Mesendoderm (in vitro differentiated cells): ENCODE data around the gene ALPG.

Experiments used
- DNase-seq: peaks from one replicate; pipeline ENCODE4 v3.0.0; 2013
- H2AK5ac ChIP-seq: 2 replicates; pipeline ENCODE4 v1.6.1; 2013; ENCODE audit warnings: low read length, inconsistent platforms
- H2BK120ac ChIP-seq: 2 replicates; pipeline ENCODE4 v1.6.1; 2013; ENCODE audit warnings: low read depth, mild to moderate bottlenecking, low read length, moderate library complexity, mixed read lengths
- H2BK15ac ChIP-seq: replicated peaks from 2 replicates; pipeline ENCODE4 v1.6.1; 2013; ENCODE audit warnings: low read depth, mild to moderate bottlenecking, moderate library complexity
- H2BK5ac ChIP-seq: 2 replicates; pipeline ENCODE4 v1.6.1; 2013; ENCODE audit warnings: low read length, inconsistent platforms
- H3K18ac ChIP-seq: 2 replicates; pipeline ENCODE4 v1.6.1; 2013; ENCODE audit warnings: mild to moderate bottlenecking, low read length, mixed read lengths
- H3K23ac ChIP-seq: one replicate; pipeline ENCODE4 v1.6.1; 2013; ENCODE audit warnings: low read length
- H3K27ac ChIP-seq: 2 replicates; pipeline ENCODE4 v1.5.1; 2013; ENCODE audit warnings: low read depth, mild to moderate bottlenecking, inconsistent platforms, low read length, moderate library complexity
- H3K27me3 ChIP-seq: 2 replicates; pipeline ENCODE4 v1.6.1; 2013; ENCODE audit warnings: low read length, control low read depth, mild to moderate bottlenecking, inconsistent platforms; ENCODE audit not compliant: insufficient read depth, poor library complexity
- H3K36me3 ChIP-seq: 2 replicates; pipeline ENCODE4 v1.6.1; 2013; ENCODE audit warnings: low read length, inconsistent platforms; ENCODE audit not compliant: control insufficient read depth, insufficient read depth
- H3K4ac ChIP-seq: one replicate; pipeline ENCODE4 v1.6.1; 2013; ENCODE audit warnings: low read depth, mild to moderate bottlenecking, low read length, moderate library complexity
- H3K4me1 ChIP-seq: 2 replicates; pipeline ENCODE4 v1.6.1; 2013; ENCODE audit warnings: low read depth, low read length, inconsistent platforms; ENCODE audit not compliant: control insufficient read depth
- H3K4me2 ChIP-seq: 2 replicates; pipeline ENCODE4 v1.6.1; 2013; ENCODE audit warnings: low read length
- H3K4me3 ChIP-seq: 2 replicates; pipeline ENCODE4 v1.5.1; 2013; ENCODE audit warnings: mild to moderate bottlenecking, low read length
- H3K56ac ChIP-seq: one replicate; pipeline ENCODE4 v1.6.1; 2013; ENCODE audit warnings: low read length
- H3K79me1 ChIP-seq: 2 replicates; pipeline ENCODE4 v1.6.1; 2013; ENCODE audit warnings: low read length, inconsistent platforms
- H3K79me2 ChIP-seq: 2 replicates; pipeline ENCODE4 v1.6.1; 2013; ENCODE audit warnings: mild to moderate bottlenecking, low read length; ENCODE audit not compliant: control insufficient read depth, insufficient read depth
- H3K9ac ChIP-seq: 2 replicates; pipeline ENCODE4 v1.6.1; 2013; ENCODE audit warnings: low read length, inconsistent platforms
- H4K5ac ChIP-seq: one replicate; pipeline ENCODE4 v1.6.1; 2013; ENCODE audit warnings: low read length
- H4K8ac ChIP-seq: one replicate; pipeline ENCODE4 v1.6.1; 2013; ENCODE audit warnings: low read depth, mild to moderate bottlenecking, control low read depth, low read length, moderate library complexity
- WGBS: extraction: QIAGEN DNeasy Blood & Tissue Kit; methylation state at CpG from one replicate; pipeline ENCODE4 v1.1.7; 2013; ENCODE audit warnings: low lambda C conversion rate, missing lambda C conversion rate; ENCODE audit not compliant: insufficient coverage; ENCODE audit errors: extremely low coverage; 5-methylcytosine and 5-hydroxymethylcytosine counted together

The ALPG gene

GRCh38 chr2:232455426-232456255, 49.0 kb downstream of the ALPG start, which contains the start of gene ALPI:
Gene ALPI (plus strand): TSS chr2:232456153. CDS start chr2:232456200, 47 bp downstream.
- no peak within 1 kb of the TSS for H3K4me3 ChIP-seq
- no peak within 1 kb of the TSS for H3K4me2 ChIP-seq
- H2BK5ac ChIP-seq = no peak within 1 kb of the TSS
- H3K9ac ChIP-seq = no peak within 1 kb of the TSS
- no CpG with 5 or more reads among the region's 14 CpGs for WGBS
- no peak within 1 kb of the TSS for H2BK120ac ChIP-seq
- H2BK15ac ChIP-seq = no peak within 1 kb of the TSS
- no peaks in the 10 kb centered on the region for H3K36me3 ChIP-seq
- H3K4ac ChIP-seq = no peak within 1 kb of the TSS
- H3K23ac ChIP-seq = no peak within 1 kb of the TSS
- H3K79me1 ChIP-seq = no peaks in the 10 kb centered on the region
- no peak within 1 kb of the TSS for H3K18ac ChIP-seq
- no peaks in the 10 kb centered on the region for H3K79me2 ChIP-seq
- no peaks in the 10 kb centered on the region for H3K4me1 ChIP-seq
- no peaks in the 10 kb centered on the region for H3K27me3 ChIP-seq
- no peak within 1 kb of the TSS for H4K8ac ChIP-seq
- no peak within 1 kb of the TSS for H4K5ac ChIP-seq
- H3K56ac ChIP-seq = no peak within 1 kb of the TSS
- no peak for DNase-seq
- no peak within 1 kb of the TSS for H2AK5ac ChIP-seq
- H3K27ac ChIP-seq = no peak within 1 kb of the TSS

DNA sequence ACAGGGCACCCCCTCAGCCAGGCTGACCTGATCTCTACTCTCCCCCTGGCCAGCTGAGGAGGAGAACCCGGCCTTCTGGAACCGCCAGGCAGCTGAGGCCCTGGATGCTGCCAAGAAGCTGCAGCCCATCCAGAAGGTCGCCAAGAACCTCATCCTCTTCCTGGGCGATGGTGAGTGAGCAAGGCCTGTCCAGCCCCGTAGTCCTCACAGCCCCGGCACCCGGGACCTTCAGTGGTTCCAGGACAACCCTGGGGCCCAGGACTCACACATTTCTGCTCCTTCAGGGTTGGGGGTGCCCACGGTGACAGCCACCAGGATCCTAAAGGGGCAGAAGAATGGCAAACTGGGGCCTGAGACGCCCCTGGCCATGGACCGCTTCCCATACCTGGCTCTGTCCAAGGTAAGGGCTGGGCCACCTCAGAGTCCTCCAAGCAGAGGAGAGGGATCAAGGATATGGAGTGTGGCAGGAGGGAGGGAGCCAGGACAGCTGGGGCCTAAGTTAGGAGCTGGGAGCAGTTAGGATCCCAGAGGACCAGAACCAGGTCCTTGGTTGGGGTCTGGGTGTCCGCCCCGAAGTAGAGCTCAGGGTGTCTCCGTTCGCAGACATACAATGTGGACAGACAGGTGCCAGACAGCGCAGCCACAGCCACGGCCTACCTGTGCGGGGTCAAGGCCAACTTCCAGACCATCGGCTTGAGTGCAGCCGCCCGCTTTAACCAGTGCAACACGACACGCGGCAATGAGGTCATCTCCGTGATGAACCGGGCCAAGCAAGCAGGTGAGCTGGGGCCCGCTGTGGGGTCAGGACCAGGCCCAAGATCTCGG, 49.9 kb downstream of the ALPG start:
- Histone ChIP-seq H3K27me3 (no peaks in the 10 kb centered on the region), H3K23ac (no peak overlapping the region), H3K36me3 (no peaks in the 10 kb centered on the region), H3K18ac (no peak overlapping the region), H3K79me1 (no peaks in the 10 kb centered on the region), H3K56ac (no peak overlapping the region), H4K5ac (no peak overlapping the region), H4K8ac (no peak overlapping the region), H2BK5ac (no peak overlapping the region), H3K4ac (no peak overlapping the region), H3K79me2 (no peaks in the 10 kb centered on the region), H3K4me1 (no peaks in the 10 kb centered on the region), H3K4me2 (no peak overlapping the region), H3K27ac (no peak overlapping the region), H2BK15ac (no peak overlapping the region), H3K4me3 (no peak overlapping the region), H2AK5ac (no peak overlapping the region), H3K9ac (no peak overlapping the region), H2BK120ac (no peak overlapping the region)
- no peak for DNase-seq
- no CpG with 5 or more reads among the region's 27 CpGs for WGBS

DNA sequence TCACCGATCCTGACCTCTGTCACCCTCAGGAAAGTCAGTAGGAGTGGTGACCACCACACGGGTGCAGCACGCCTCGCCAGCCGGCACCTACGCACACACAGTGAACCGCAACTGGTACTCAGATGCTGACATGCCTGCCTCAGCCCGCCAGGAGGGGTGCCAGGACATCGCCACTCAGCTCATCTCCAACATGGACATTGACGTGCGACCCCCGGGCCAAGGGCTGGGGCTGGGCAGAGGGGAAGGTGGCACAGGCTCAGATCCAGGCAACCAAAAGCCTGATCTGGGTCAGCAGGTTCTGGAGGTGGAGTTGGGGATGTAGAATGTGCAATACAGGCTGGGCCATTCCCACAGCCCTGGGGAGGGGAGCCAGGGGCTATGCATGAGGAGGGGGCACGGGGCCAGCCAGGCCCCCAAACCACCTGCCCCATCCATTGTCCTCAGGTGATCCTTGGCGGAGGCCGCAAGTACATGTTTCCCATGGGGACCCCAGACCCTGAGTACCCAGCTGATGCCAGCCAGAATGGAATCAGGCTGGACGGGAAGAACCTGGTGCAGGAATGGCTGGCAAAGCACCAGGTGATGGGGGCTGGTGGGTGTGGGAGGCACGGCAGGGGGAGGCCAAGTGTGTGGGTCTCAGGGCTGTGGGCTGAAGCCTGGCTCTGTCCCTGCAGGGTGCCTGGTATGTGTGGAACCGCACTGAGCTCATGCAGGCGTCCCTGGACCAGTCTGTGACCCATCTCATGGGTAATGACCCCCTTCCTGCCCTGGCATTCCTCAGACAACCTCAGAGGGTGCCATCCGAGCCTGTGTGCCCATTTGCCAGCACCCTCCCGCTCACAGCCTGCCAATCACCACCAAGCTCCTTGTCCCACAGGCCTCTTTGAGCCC, 50.7 kb downstream of the ALPG start:
- H3K4ac ChIP-seq = no peak overlapping the region
- H3K4me3 ChIP-seq = no peak overlapping the region
- H3K18ac ChIP-seq = no peak overlapping the region
- no peak overlapping the region for H2BK15ac ChIP-seq
- no peak overlapping the region for H3K9ac ChIP-seq
- DNase-seq = no peak
- H4K5ac ChIP-seq = no peak overlapping the region
- no peaks in the 10 kb centered on the region for H3K4me1 ChIP-seq
- no peaks in the 10 kb centered on the region for H3K79me1 ChIP-seq
- H3K79me2 ChIP-seq = no peaks in the 10 kb centered on the region
- no peak overlapping the region for H3K27ac ChIP-seq
- H3K56ac ChIP-seq = no peak overlapping the region
- whole genome bisulfite sequencing = no CpG with 5 or more reads among the region's 21 CpGs
- no peak overlapping the region for H3K23ac ChIP-seq
- H2BK5ac ChIP-seq = no peak overlapping the region
- no peak overlapping the region for H4K8ac ChIP-seq
- H2AK5ac ChIP-seq = no peak overlapping the region
- H2BK120ac ChIP-seq = no peak overlapping the region
- H3K4me2 ChIP-seq = no peak overlapping the region
- H3K27me3 ChIP-seq = no peaks in the 10 kb centered on the region
- no peaks in the 10 kb centered on the region for H3K36me3 ChIP-seq

GRCh38 chr2:232458051-232458660, 51.5 kb downstream of the ALPG start:
- no peak overlapping the region for H2BK15ac ChIP-seq
- no peak overlapping the region for H3K56ac ChIP-seq
- H3K4me2 ChIP-seq = no peak overlapping the region
- no peak overlapping the region for H3K4ac ChIP-seq
- H3K27ac ChIP-seq = no peak overlapping the region
- no peak overlapping the region for H2BK5ac ChIP-seq
- H3K36me3 ChIP-seq = no peaks in the 10 kb centered on the region
- no peaks in the 10 kb centered on the region for H3K79me1 ChIP-seq
- no peak overlapping the region for H3K4me3 ChIP-seq
- no peak overlapping the region for H2BK120ac ChIP-seq
- no CpG with 5 or more reads among the region's 25 CpGs for WGBS
- H3K27me3 ChIP-seq = no peaks in the 10 kb centered on the region
- H4K8ac ChIP-seq = no peak overlapping the region
- no peaks in the 10 kb centered on the region for H3K79me2 ChIP-seq
- H3K18ac ChIP-seq = no peak overlapping the region
- no peaks in the 10 kb centered on the region for H3K4me1 ChIP-seq
- DNase-seq = no peak
- H3K23ac ChIP-seq = peak overlapping the region; percentile 45
- no peak overlapping the region for H4K5ac ChIP-seq
- H3K9ac ChIP-seq = no peak overlapping the region
- no peak overlapping the region for H2AK5ac ChIP-seq

- no peaks in the 10 kb centered on the region for H3K27me3 ChIP-seq
- no CpG with 5 or more reads among the region's 56 CpGs for WGBS
- H3K23ac ChIP-seq = peak overlapping the region; percentile 45
- no peak overlapping the region for H3K4me3 ChIP-seq
- H3K18ac ChIP-seq = no peak overlapping the region
- H2BK120ac ChIP-seq = no peak overlapping the region
- H3K56ac ChIP-seq = no peak overlapping the region
- H4K8ac ChIP-seq = no peak overlapping the region
- no peaks in the 10 kb centered on the region for H3K36me3 ChIP-seq
- no peak overlapping the region for H4K5ac ChIP-seq
- no peak overlapping the region for H3K9ac ChIP-seq
- no peak overlapping the region for H2BK15ac ChIP-seq
- no peaks in the 10 kb centered on the region for H3K79me1 ChIP-seq
- H3K4me2 ChIP-seq = no peak overlapping the region
- H3K27ac ChIP-seq = no peak overlapping the region
- H3K79me2 ChIP-seq = no peaks in the 10 kb centered on the region
- DNase-seq = no peak
- H3K4ac ChIP-seq = no peak overlapping the region
- H3K4me1 ChIP-seq = no peaks in the 10 kb centered on the region
- no peak overlapping the region for H2AK5ac ChIP-seq
- no peak overlapping the region for H2BK5ac ChIP-seq
Observed at GRCh38 chr2:232458661-232459418, 52.2 kb downstream of the ALPG start.
